ENCODE results near the gene LPP. TPM values are rescaled to one million over a fixed set of nuclear protein-coding genes. Genes with fewer than 3 reads are reported as not detected.

Gene LPP
- total RNA-seq, 1 donor from 2014 or later, result 63.6 TPM

DNA sequence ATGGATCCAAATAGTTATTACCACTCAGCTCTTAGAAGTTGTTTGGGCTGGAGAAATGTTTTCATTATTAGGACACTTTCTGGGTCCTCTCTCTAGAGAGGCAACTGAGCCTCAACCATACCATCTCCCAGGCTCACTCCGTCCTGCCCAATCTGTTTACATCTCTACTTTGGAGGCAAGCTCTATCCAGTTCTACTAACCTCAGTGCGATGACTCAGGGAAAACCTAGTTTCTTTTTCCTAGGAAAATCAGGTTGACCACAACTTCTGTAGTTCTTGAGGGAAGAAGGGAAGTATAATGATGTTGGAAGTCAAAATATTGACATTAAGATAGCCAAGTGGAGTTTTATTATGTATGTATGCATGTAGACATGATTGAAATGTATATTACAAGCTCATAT, 40.4 kb downstream of the LPP start:
- no peak for ATAC-seq
- no peak for DNase-seq (ENCODE audit: low spot score)

DNA sequence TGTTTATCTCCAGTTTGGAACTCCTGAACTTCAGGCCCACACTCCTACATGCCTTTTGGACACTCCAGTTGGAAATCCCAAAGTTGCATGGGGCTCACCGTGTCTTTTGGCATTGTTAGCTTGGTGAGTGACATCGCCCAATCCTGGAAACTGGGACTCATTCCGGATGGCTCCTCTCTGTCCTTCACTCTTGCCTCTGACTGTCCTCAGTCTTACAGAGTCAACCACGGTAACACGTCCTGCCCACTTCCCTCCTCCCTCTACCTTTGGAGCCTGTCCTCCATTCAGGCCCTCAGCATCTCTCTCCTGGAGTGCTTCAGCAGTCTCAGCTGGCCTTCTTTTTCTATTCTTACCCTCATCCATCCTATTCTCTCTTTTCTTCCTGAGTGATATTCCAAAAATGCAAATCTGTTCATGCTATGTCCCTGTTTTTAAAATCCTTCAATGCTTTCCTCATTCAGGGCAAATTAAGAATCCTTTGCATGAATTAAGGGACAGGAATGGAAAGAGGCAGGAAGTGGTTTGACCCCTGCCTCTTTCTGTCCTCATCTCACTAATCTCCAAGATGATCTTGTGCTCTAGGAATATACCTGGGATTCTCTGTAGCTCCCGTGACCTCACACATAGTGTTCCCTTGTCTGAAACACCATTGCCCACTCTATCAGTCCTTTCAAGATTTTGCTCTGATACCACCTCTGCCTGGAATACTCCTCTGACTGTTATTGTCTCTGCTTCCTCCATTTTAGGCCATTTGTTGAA, 42.5 kb downstream of the LPP start:
- peak; percentile 19 for DNase-seq (ENCODE audit: low spot score)

DNA sequence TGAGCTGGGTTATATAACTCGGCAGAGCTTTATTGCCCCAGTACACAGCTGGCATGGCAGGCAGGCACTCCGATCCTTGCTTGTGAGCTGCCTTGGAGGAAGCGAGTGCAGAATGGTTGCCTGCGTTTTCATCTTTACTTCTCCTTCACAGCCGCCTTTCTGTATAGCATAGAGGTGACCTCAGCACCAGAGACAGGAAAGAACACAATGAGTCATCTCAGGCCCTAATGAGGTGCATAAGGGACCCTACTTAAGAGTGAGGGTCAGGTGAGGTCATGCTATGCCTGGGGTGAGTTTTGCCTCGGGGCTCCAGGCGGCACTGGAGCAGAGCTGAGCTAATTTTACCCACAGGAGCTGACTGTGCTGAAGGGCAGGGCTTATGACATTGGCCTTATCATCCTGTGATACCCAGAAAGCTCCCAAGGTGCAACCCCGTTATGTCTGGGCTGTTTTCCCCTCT, 43.5 kb downstream of the LPP start:
- peak; percentile 32 for DNase-seq (ENCODE audit: low spot score)
- ATAC-seq, result no peak

More for the DNA sequence above, 42.5 kb downstream of the LPP start:
- ATAC-seq, result no peak

DNA sequence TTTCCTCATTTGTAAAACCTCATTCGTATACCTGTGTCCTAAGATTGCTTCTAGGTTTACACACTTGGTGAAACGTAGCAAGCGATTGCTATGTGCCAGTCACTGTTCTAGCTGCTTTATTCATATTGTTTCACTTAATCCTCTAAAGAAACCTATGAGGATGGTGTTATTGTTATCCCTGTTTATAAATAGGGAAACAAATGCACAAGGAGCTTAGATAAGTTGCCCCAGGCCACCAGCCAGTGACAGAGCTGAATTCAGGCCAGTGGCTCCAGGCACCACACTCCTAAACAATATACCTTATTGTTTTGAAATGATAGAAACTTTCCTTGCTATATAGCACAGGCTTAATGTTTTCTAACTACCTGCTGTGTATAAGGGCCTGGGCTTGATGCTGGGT, 44.0 kb downstream of the LPP start:
- no peak for DNase-seq (ENCODE audit: low spot score)
- ATAC-seq, result no peak

DNA sequence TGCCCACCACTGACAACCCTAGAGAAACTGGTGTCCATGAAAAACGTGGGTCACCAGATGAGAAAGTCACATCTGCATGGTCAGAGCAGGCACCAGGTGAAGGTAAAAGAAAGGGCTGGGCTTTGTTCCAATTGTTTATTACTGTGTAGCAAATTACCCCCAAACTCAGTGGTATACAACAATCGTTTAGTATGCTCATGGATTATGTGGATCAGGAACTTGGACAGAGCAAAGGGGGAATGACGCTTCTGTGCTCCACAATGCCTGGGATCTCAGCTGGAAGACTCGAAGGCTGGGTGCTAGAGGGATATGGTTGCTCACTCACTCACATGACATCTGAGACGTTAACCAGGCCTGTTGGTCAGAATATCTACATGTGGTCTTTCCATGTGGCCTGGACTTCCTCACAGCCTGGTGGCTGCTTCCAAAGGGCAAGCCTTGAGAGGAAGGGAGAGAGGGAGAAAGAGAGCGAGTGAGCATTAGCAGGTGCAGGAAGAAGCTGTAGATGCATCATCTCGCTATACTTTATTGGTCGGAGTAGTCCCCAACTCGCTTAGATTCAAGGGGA, 44.9 kb downstream of the LPP start:
- ATAC-seq, result no peak
- no peak for DNase-seq (ENCODE audit: low spot score)

DNA sequence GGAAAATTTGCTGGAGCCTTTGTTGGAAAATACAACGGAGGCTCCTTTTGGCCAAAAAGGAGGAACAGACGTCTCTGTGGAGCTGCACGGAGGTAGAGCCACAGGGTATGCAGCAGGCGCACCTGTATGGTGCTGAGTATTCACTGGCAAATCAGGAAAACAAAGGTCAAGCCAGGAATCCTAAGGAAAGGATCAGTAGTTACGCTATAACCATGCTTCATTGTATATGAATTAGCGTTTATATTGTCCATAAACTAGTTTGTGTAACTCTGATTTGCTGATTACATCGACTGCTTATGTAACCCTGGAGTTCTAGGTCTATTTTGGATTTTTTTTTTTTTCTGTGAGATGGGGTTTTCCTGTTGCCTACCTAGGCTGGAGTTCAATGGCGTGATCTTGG, 45.4 kb downstream of the LPP start:
- ATAC-seq (no peak), DNase-seq (ENCODE audit: low spot score) (no peak)

DNA sequence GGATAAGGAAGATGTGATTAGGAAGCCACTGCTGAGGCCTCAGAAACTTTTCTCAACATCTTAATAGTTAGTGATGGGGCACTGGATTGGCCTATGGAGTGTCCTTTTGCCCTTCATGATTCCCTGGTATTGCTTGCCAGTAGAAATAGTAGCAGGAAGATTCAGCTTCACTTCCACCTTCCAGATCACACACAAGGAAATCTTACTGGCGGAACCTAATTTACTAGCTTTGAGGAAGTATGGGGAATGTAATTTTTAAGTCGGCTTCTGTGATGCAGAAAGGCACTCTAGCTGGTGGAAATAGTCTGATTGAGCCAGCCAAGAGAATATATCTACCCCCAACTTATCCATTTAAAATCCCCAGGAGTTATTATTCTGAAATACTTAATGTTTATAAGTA, 46.5 kb downstream of the LPP start:
- DNase-seq (ENCODE audit: low spot score), result no peak
- no peak for ATAC-seq

DNA sequence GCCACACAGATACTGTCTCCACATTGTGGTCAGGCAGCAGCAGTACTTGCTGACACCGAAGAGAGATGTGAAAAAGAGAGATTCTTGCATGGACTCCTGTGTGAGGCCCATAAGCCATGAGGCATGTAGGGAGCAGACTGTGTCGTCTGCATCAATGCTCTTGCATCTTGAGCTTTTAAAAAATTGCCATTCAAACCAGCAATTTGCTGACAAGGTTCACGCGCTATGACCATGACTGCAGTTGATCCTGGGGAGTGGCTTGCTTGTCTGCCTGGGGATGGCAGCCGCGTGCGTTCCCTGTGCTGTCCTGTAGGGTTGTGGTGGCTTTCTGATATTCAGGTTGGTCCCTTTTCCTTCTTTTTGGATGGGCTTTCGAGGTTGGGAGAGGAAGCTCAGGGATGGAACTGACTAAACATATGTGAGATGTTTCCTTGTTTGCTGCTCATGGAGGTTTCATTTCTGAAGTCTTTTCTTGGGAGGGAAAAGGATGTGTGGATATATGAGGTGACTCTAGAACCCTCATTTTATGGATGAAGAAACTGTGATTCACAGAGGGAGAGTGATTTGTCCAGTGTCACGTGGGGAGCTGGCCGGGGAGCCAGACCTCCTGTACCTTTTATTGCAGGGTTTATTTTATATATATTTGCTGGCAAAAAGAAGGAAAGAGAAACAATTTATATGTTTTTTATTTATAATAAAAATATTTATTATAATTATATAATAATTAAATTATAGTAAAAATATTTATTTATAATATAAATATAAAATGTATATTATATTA, 48.6 kb downstream of the LPP start:
- DNase-seq (ENCODE audit: low spot score), result no peak
- peak; percentile 12 for ATAC-seq

DNA sequence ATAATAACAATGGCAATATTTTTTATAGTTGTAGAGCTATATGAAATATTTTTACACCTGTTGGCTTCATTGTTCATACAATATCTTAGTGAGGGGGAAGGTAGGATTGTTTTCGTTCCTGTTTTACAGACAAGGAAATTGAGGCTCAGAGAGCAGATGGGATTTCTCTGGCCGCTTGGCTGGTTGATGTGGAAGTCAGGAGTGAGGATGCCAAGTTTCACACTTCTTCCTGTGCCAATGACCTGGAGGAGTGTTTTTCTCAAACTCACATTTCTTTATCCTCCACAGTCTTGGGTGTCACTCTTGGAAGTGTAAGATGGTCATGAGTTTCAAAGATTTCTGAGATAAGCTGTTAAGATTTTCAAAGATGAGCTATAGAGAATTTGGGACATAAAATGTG, 50.6 kb downstream of the LPP start:
- no peak for ATAC-seq
- DNase-seq (ENCODE audit: low spot score), result no peak

DNA sequence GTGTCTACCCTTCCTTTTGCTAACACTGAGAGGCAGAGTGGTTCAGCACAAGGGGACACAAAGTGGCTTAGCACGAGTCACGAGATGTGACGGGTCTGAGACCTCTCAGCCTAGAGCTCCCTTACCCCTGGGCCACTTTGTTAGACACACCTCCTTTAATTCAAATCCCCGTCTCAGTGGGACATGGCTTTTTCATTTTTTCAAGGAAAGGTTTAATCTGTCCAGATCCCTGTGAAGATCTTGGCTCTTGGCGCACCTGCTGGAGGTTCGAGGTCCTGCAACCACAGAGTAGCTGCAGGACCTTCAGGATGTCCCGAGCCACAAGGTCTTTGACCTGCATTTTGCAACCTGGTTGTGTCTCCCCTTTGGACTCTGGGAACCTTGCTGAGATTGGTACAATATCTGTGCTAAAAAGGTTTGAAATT, 52.0 kb downstream of the LPP start:
- ATAC-seq (peak; percentile 96), DNase-seq (ENCODE audit: low spot score) (peak; percentile 87)

DNA sequence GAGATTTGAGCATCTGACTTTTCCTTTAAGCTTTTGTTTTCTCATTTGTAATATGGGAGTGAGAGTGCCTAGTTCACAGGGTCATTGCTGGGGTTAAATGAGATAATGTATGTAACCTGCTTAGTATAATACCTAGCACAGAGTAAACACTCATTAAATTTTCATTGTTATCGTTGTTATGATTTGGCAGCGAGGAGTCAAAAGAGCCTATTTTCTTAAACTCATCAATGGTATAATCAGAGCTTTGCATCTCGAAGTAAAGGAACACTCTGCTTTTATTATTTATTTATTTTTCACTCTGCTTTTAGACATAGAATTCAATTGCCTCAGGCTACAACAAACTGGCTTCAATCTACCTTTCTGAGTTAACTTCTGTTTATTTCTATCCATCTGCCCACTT, 52.8 kb downstream of the LPP start:
- ATAC-seq (no peak), DNase-seq (ENCODE audit: low spot score) (no peak)

DNA sequence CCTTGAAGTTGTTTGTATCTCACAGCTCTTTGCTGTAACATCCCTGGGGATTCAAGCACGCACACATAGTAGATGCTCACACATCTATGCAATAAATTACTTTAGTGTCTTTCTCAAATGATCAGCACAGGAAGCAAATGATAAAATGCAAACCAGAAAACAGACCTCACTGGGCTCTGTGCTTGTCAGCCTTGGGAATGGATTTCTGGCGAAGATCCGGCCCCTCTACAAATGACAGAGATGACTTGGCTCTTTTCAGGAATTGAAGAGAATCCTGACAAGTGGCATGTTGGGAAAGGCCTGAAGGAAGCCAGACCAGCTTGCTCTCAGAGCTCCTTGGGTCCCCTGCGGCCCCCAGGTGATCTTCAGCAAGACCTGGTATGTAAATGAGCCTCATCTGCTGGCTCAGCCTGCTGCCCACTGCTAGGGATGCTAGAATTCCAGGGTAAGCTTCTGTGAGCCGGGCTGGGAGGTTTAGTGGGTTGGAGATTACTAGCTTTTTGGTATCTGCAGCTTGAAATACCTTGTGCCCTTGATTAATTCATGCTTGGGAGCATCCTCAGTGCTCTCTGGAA, 54.1 kb downstream of the LPP start:
- no peak for DNase-seq (ENCODE audit: low spot score)
- ATAC-seq, result no peak

DNA sequence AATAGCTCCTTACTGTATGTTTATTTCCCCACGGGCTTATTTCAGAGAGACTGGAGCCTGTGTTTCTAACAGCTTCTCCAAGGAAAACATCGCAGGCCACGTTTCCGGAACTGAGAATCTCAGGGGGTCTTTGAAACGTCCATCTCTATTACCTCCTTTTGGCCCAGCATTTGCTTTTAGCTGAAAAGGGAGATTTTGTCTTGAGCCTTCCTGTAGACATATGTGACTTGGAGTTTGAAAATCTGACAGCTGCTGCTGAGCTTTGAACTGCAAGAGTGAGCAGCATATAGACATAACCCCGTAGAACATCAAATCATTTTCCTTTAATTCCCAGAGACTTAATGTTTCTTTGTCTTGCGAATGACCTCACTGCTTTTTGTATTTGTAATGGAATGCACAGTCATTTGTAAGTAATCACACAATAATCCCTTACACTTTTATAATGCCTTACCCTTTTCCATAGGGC, 54.6 kb downstream of the LPP start:
- no peak for ATAC-seq
- DNase-seq (ENCODE audit: low spot score), result no peak

DNA sequence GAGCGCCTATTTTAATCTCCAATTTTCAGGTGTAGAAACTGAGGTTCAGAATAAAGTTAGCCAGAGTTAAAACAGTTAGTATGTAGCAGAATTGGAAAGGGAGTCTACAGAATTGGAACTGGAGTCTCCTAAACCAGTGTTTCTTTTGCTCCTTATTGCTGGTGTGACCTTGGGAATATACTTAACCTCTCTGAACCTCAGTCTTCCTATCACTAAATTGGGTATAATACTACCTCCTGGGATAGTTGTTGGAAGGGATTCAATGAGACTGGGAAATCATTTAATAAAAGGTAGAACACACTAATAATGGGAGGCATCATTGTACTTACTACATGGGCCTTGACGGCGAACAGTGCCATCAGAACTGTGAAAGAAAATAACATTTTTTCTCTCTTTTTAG, 55.1 kb downstream of the LPP start:
- no peak for ATAC-seq

DNA sequence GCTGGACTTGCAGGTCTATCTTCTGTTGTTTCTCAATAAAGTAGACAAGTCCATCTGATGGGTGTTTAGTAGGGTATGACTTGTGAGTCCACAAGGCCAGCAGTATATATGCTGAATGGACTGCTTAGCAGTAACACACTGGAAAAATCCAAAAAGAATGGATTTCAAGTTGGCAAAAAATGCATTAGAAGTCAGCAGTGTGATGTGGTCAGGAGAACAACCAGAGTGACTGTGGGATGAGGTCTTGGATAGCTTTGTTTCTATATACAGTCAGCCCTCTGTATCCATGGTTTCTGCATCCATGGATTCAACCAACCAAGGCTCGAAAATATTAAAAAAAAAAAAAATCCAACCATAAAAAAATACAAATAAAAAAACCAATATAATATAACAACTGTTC, 55.8 kb downstream of the LPP start:
- ATAC-seq (no peak), DNase-seq (ENCODE audit: low spot score) (no peak)

More for the DNA sequence above, 55.1 kb downstream of the LPP start:
- DNase-seq (ENCODE audit: low spot score), result no peak

DNA sequence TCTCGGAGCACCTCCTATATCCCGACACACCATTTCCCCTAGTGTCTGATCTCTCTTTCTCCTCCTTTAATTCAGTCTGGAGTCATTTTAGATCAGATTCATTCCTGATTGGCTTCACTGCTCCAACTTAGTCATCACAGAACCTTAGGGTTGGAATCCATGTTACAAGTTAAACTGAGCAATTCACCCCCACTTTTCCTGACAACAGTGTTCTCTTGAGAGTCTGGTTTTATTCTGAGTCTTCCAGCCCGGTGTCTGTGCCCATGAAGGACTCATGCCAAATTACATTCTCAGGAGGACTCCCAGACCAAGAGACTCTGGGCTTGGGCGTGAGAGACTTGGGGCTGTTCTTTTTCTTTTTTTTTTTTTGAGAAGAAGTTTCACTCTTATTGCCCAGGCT, 57.5 kb downstream of the LPP start:
- DNase-seq (ENCODE audit: low spot score), result no peak
- ATAC-seq, result no peak

DNA sequence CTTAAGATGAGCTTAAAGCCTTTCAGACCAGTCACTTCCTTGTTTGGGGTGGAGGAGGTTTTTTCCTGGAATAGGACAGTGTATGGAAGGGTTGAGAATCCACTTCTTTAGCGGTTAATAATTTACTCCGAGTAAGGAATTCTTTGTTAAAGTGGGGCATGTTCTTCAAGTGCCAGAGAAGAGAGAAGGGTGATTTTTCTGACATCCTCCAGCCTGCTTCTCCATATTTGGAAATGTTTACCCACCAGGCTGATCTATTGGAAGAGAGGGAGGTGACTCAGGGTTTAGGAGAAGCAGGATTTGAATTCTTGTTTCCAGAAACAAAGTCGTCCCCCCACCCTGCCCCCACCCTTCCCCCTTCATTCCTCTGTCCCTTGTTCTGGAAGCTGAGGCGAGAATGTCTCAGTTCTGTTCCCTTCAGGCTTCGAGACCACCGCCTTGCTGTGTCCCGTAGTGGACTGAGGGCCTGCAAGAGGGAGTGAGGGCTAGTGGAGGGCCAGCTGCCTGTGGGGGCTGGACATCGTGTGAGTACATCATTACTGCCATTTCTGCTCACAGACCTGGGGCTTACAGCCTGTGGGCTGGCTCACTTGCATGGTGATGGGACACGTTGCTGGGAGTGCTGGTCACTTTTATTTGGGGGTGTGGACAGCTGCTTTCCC, 58.5 kb downstream of the LPP start:
- no peak for DNase-seq (ENCODE audit: low spot score)

DNA sequence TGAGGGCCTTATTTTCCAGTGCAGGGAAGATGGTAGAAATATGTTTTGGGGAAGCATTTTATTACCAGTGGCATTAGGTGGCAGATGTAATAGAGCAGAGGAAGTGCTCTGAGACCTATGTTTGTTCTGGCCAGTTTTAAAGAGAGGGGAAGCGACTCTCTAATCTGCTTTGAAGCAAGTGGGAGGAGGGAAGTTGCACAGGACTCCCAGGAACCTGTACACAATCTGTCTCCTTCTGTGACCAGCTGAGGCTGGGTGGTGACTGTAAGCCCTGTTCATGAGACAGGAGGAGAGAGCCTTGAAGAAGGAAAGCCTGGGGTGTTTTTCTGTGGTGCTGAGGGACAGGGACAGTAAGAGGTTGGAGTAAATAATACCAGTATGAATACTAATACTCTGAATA, 60.5 kb downstream of the LPP start:
- ATAC-seq, result peak; percentile 15
- no peak for DNase-seq (ENCODE audit: low spot score)

More for the DNA sequence above, 58.5 kb downstream of the LPP start:
- ATAC-seq, result peak; percentile 45

DNA sequence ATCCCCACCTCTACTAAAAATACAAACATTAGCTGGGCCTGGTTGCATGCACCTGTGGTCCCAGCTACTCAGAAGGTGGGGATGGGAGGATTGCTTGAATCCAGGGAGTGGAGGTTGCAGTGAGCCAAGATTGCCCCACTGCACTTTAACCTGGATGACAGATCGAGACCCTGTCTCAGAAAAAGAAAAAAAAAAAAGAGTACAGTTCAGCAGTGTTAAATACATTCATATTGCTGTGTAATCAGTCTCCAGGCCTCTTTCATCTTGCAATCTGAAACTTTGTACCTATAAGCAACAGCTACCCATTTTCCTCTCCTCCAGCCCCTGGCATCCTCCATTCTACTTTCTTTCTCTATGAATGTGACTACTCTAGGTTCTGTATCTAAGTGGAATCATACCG, 61.2 kb downstream of the LPP start:
- no peak for DNase-seq (ENCODE audit: low spot score)
- ATAC-seq, result no peak

DNA sequence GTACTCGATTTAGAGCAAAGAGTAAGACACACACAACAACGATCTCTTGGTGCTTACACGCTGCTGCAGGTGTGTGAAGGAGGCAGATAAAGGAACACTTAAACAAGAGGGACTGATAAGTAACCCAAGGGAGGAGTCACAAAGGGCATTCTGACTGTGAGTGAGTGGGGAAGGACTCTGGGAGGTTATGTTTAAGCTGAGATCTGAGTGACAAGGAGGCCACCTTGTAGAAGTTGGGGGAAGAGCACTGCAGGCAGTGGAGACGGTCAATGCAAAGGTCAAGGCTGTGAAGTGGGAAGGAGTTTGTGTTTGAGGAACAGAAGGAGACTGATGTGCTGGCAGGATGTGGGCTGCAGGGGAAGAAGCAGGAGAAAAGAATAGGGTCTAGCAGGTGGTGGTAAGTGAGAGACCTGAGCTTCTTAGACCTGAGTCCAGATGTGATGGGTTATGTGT, 63.1 kb downstream of the LPP start:
- ATAC-seq, result no peak
- no peak for DNase-seq (ENCODE audit: low spot score)

DNA sequence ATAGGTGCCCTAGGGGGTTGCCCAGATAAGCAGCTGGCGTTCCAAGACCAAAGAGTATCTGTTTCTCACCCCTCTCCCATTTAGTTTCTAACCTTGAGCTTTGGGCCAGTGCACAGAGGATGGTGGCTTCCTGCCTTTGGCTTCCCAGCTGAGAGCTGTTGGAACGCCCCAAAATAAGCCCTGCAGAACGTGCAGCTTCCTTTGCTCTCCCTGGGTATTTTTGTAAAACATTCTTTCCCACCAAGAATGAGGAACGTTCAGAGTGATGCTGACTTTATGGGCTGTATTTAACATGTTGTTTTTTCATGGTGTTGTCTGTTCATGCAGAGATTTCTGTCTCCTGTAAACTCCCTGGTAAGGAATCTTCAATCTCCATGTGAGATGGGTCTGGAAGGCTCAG, 63.8 kb downstream of the LPP start:
- DNase-seq (ENCODE audit: low spot score) (no peak), ATAC-seq (no peak)

Data from left lobe of liver (tissue), 2 donors.